GM19099 (cell line): ENCODE measurements around the gene CAMK4.

Source experiments
- POLR2A ChIP-seq: IDR thresholded peaks from 3 replicates; pipeline ENCODE4 v1.6.1; 2011; ENCODE audit warnings: low read depth; ENCODE audit not compliant: insufficient read length; ENCODE audit errors: extremely low read depth

Gene CAMK4

DNA sequence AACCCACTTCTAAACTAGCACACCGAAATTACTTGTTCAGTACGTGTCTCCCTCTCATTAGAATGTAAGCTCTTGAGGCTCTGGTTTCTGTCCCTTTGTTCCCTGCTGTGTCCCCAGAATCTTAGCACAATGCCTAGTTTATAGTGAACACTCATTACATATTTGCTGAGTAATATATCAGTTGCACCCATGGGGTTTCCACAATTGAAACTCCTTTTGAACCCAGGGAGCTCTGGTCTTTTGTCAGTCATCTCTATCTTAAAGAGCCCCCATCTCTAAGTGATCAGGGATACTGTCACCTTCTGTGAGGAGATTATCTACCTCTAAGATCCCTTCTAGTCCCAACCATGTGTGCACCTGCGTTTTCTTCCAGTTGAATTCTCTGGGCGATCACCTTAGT is 12.8 kb downstream of the CAMK4 start:
- TF ChIP-seq POLR2A, result no peak

DNA sequence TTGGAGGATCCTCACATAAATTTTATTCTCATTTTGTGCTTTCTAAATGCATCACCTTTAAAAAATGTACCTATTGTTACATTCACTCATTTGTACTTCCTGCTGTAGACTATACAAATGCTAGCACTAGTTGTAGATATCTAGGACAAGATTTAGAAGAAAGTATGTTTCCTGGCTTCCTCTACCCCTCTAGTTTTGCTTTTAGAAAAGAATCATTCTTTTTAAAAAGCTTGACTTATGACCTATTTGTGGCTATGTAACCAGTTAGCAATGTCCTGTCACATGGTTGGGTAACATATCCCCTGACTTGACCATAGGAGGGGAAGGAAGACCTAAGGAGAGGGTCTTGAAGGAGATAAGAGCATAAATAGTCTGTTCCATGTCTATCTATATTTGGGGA is 13.3 kb downstream of the CAMK4 start:
- no peak for TF ChIP-seq POLR2A

DNA sequence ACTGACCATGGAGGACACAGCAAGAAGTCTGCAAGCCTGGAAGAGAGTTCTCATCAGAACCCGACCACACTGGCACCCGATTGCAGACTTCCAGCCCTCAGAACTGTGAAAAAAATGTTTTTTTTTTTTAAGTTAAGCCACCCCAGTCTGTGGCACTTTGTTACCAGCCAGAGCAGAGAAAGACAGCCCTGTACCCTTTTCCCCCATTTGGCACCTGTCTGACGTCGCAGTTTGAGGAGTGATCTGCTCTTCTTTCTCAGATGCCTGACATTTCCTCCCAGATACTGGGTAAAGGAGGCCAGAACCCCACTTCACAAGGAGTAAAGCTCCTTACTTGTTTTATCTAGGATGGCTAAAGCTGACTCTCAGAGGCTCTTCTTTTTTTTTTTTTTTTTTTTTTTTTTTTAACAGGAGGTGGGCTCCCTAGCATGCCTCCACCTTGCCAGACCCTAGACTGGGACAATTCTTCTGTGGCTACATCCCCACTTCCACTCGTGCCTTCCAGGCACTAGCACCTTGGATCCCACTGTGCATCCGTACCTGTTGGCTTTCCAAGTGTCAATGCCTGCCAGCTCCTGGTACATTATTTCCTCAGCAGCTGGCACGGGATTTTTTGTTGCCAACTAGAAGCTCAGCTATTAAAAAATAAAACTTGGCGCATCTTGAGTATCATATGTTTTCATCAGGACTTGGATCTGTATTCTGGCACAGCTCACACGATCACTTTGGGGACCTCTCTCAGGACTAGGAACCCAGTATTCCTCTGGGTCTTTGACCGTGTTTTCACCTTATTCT is 14.4 kb downstream of the CAMK4 start:
- no peak for TF ChIP-seq POLR2A

DNA sequence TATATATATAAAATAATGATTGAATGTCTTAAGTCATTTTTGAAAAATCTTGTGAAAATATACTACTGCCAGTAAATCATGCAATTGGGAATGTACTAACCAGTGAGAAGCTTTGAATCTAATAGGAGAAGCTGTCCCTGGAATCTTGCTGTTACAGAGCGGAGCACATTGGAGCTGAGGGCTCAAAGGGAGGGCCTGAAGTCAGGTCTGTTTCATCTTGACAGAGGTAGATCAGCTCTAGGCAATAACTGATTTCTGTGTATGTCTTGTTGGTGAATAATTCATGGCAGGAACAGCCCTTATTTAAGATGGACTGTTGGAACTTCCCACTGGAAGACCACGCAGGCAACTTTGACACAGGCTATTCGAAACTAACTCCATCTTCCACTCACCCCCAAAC is 17.5 kb downstream of the CAMK4 start:
- TF ChIP-seq POLR2A, result no peak

DNA sequence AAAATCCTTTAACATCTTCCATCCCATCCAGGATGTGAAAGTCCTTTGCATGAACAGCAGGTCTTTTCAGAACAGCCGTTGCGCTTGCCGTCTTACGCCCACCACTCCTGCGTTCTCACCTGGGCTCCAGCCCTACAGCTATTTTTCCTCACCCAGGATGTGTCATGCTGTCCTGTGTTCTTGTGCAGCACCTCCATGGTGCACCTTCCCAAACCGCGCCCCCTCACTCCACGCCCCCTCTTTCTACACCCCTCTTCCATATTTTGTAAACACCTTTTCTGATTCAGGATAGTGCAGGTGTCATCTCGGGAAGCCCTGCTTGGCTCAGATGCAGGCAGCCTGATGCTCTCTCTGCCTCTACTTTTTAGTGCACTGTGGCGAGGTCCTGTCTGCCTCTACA is 18.4 kb downstream of the CAMK4 start:
- no peak for TF ChIP-seq POLR2A

DNA sequence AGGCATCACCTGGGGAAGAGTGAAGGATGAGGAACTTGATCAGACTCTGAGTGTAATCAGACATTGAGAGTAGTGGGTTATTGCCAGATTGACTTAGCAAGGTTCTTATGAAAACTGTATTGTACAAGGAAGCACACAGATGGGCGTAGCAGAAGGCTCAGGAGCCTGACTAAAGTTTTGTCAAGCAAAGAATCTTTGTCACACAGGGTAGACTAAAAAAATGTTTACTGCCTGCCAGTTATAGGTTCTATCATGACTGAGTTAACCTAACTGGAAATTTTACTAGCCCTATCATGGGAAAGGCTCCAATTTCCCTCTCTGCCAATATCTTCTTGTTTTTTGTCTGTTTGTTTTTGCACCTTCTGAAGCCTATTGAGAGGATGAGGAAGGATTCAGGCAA is 19.1 kb downstream of the CAMK4 start:
- no peak for TF ChIP-seq POLR2A

DNA sequence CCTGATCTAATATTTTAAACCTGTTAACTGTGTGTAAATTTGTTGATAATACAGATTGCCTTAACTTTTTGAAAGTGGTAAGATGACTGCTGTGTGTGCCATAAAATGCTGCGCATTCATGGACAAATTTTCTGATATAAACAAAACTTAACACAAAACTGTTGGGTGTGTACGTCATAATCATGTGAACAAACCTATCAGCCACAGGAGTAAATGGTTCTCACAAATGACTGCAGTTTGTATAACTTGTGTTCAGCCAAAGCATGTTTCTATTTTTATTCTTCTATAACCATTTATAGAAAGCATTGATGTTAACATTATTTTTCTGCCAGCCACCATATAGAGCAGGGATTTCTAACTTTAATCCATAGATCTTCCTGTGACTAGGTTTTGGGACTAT is 21.5 kb downstream of the CAMK4 start:
- TF ChIP-seq POLR2A, result no peak

DNA sequence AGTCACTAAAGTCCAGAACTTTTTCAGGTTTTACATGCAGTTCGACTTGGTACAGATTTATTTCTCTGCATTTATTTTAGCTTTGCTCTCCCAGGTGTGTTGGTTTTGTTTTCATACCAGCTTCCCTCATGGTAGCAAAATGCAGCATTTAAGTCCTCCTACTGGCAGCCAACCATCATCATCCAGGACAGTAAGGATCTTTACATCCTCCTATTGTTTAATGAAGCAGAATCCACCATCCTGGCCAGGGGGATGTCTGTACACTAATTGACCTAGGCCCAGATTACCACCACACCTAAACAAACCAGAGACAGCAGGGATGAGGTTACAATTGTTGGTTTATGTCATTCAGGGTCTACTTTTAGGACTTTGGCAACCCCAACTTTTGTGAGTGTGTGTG is 22.3 kb downstream of the CAMK4 start:
- TF ChIP-seq POLR2A, result no peak

DNA sequence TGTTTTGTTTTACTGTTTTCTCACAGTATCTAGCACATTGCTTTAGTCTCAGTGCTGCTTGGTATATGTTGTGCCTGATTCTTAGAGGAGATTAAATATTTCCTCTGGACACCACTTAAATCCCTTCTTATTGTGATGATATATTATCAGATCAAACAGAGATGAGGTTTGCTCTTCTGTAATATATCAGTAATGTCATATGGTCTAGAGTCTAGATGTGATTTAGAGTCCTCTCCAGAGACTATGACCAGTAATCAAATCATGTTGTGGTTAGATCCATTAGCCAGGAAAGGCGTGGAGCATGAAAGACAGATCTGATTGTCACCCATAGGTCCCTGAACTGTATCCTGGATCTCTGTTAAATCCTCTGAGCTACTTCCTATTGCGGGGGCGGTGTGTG is 24.4 kb downstream of the CAMK4 start:
- TF ChIP-seq POLR2A, result no peak

DNA sequence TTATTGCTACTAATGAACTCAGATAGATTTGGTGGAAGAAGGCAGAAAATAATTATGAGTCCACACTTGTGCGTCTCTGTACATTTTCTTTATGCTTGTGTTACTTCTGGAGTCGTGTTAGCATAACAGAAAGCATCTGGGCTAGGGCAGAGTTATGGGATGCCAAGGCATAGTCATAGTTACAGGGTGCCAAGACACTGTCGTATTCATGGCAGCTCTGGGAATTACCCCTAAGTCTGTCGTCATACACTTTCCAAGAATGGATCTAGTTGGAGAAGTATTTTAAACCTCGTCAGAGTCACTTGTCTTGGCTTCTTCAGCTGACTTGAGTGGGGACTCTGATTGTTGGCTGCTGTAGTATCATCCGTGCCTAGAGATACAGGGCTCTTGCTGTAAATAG is 27.7 kb downstream of the CAMK4 start:
- TF ChIP-seq POLR2A, result no peak

DNA sequence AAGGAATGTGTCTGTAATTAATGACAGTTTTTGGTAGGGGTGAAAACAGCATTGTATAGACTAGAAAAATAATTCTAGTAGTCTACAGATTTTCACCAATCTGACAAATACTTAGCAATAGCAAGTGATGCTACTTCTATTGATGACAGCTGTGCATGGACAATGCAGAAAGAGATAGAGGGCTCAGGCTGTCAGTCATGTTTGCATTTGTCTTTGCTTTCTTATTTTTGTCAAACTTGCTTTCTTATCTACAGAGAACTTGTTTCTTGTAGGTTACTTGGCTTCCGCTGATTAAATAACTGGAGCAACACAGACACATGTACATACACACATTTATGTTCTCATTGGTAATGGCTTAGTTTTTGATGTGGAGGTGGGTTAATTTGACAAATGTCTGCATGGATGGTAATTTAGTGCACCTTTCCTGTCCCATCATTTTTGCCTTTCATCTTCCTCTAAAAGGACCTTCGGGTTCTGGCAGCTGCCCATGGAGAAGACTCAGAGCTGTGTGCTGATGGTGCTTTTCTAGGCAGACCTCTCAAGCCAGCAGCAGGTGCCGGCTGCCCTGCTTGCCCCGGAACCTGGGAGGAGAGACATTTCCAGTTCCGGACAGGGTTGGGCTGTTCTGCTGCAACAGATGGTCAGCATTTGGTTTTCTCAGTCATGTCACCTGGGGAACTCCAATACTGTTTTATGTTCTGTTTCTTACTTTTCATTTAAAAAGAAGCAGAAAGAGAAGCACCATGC is 28.8 kb downstream of the CAMK4 start:
- TF ChIP-seq POLR2A, result peak; percentile 66

DNA sequence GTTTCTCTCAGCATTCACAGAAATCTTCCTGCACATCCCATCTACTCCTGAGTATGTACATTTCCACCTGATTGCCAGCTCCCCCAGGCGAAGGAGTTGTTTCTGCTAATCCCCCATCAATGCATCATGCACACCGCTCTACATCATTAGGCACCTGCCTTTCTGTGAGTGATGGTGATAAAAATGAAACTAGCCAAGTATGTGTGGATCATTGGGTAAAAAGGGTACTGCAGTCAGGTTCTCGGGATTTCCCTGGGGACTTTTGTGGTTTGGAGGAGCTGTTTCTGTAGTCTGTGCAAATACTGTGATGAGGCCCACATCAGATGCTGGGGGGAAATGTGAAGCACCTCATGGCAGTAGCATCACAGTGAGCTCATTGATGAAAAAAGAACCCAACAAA is 30.4 kb downstream of the CAMK4 start:
- peak; percentile 55 for TF ChIP-seq POLR2A

DNA sequence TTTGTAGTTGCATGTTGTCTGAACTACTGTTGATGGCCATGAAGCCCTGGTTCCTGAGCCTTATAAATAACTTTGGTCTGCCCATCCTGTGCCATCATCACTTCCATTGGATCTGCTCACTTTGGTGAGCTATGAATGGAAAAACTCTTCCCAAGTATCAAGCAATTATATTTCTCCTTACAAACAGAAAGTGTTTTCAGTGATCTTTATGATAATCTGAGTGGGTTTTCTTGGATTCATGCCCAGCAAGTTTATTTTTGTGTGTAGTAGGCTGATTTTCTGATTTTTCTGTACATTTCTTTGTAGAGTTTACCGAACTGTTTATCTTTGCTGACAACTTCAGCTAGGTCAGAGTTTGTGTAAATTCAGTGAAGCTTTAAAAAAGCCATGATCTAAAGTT is 31.0 kb downstream of the CAMK4 start:
- TF ChIP-seq POLR2A, result no peak

DNA sequence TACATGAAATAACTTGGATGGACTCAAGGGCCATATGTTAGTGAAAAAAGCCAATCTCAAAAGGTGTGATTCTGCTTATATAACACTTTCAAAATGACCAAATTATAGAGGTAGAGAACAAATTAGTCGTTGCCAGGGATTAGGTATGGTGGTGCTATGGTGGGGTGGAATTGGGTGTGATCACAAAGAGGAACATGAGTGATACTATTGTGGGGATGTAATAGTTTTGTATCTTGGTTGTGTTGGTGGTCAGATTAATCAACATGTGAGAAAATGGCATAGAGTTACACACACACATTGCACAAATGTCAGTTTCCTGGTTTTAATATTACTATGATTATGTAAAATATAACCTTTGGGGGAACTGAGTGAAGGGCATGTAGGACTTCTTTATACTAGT is 31.9 kb downstream of the CAMK4 start:
- TF ChIP-seq POLR2A, result no peak

DNA sequence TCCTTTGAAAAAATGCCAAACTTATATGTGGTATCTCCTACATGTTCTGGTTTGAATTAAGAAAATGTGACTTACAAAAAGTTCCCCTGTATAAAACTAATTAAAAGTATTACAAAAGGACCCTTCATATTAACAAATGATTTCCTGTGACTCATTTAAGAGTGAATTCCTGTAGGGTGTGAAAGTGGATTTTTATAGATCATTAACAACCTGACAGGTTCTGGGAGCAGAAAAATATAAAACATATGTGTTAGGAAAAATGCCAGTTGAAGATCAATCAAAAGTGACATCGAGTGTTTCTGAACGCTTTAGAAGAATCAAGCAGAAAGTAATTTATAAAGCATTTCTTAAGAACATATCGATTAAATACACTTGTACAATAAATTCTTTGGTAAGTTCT is 35.5 kb downstream of the CAMK4 start:
- no peak for TF ChIP-seq POLR2A

DNA sequence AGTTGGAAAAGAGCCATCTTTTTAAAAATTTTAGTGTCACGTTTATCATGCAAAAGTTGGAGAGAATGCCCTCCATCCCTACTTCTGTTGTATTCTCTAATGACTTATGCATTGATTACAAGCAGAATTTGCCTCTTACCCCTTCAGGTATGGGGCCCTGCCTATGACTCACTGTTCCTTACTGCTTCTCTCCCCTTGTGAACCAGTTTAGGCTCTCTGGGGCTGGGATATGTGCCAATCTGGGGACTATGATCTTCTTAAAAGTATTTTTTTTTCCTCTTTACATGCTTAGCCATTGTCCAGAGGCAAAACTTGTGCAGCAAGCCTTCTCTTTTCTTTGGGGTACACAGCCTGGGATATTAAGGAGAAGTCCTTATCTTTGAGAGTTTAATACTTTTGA is 37.4 kb downstream of the CAMK4 start:
- no peak for TF ChIP-seq POLR2A
